Transverse colon (tissue), 4 donors: Measurements from ENCODE around the gene TYROBP.

ENCODE experiments used
- EP300 ChIP-seq: sonication (generic); formaldehyde crosslinking; IDR thresholded peaks from one replicate; pipeline ENCODE4 v1.6.1; 2017; ENCODE audit warnings: antibody characterized with exemption, low read depth
- POLR2AphosphoS5 ChIP-seq, 3 donors: sonication (generic); formaldehyde crosslinking; IDR thresholded peaks; one replicate each; pipeline ENCODE4 v1.6.1; 2016; ENCODE audit warnings: antibody characterized with exemption in 3 of 3
- TF ChIP-seq, protein P1 (sequence below), 5 experiments: fragments of 200-600 bp in 3 of 5; fragments of 450-650 bp in 2 of 5; sonication (generic) in 3 of 5; IDR thresholded peaks; 1 replicate in 2 of 5; 2 replicates in 3 of 5; pipeline ENCODE4 v1.5.1; 2016 to 2017; ENCODE audit warnings: antibody characterized with exemption in 5 of 5, inconsistent platforms in 3 of 5, mild to moderate bottlenecking in 2 of 5, moderate library complexity in 1 of 5

DNA sequence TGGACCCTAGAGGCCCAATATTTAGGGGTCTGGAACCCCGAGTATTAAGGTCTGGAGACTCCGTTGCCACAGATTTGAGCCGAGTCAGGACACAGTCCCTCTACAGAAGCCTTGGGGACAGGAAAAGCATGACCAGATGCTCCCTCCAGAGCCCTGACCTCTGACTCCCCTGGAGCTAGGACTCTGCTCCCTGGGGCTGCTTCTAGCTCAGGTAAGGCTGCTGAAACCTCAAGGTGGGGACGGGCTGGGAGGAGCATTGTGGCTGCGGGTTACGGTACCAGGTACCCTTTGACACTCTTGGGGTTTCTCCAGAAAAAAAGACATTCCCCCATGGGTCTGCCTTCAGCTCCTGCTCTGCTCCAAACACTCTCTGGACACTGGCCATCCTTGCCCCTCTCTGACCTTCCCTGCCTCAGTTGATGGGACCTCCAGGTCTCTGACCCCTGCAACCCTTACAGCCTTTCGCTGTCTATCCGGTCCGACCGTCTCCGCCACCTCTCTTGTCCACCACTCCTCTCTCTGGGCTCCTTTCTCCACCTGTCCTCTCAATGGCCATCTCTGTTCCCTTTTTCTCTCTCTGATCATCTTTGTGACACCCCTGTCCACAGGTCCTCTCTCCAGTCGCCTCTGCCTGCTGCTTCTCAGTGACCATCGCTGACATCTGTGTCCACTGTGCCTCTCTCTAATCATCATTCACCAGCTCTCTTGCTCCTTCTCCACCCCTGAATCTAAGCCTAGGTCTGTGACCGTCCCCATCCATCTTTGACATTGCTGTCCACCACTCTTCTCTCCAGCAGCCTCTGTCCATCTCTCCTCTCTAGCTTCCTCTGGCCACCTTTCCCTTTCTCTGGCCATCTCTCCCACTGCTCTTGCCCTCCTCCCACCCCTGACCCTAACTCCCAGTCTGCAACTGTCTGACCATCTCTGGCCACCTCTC, 29.5 kb upstream of the TYROBP start:
- TF ChIP-seq EP300 (no peak), POLR2AphosphoS5 (IDR thresholded peaks at IDR 0.05) (no peak)
- TF ChIP-seq, protein P1, sequence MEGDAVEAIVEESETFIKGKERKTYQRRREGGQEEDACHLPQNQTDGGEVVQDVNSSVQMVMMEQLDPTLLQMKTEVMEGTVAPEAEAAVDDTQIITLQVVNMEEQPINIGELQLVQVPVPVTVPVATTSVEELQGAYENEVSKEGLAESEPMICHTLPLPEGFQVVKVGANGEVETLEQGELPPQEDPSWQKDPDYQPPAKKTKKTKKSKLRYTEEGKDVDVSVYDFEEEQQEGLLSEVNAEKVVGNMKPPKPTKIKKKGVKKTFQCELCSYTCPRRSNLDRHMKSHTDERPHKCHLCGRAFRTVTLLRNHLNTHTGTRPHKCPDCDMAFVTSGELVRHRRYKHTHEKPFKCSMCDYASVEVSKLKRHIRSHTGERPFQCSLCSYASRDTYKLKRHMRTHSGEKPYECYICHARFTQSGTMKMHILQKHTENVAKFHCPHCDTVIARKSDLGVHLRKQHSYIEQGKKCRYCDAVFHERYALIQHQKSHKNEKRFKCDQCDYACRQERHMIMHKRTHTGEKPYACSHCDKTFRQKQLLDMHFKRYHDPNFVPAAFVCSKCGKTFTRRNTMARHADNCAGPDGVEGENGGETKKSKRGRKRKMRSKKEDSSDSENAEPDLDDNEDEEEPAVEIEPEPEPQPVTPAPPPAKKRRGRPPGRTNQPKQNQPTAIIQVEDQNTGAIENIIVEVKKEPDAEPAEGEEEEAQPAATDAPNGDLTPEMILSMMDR (IDR thresholded peaks at IDR 0.05): no peak
